GM21786 (cell line): ENCODE measurements around the gene TBX19.

Source experiments
- ATAC-seq: cut with Tn5 transposase; IDR thresholded peaks from one replicate; pipeline ENCODE4 v1.9.1; 2021; ENCODE audit not compliant: unreplicated experiment

The TBX19 gene

GRCh38 chr1:168319691-168320090 lies 39.0 kb downstream of the TBX19 start:
- ATAC-seq, result no peak

GRCh38 chr1:168320149-168320548 lies 39.5 kb downstream of the TBX19 start:
- ATAC-seq, result no peak

GRCh38 chr1:168320800-168321450 lies 40.2 kb downstream of the TBX19 start:
- ATAC-seq, result no peak

- ATAC-seq, result no peak
Measured at GRCh38 chr1:168321945-168322344, 41.3 kb downstream of the TBX19 start.

- ATAC-seq, result no peak
Measured at GRCh38 chr1:168324745-168325425, 44.2 kb downstream of the TBX19 start.

GRCh38 chr1:168328731-168329364 lies 48.2 kb downstream of the TBX19 start:
- no peak for ATAC-seq

GRCh38 chr1:168330285-168330684 lies 49.6 kb downstream of the TBX19 start:
- no peak for ATAC-seq

- ATAC-seq, result no peak
Measured at GRCh38 chr1:168331569-168331968, 50.9 kb downstream of the TBX19 start.

- ATAC-seq, result no peak
Measured at GRCh38 chr1:168333562-168334276, 53.0 kb downstream of the TBX19 start.

GRCh38 chr1:168335500-168335899 lies 54.8 kb downstream of the TBX19 start:
- no peak for ATAC-seq

GRCh38 chr1:168338589-168339503 lies 58.2 kb downstream of the TBX19 start:
- ATAC-seq, result no peak

- no peak for ATAC-seq
Measured at GRCh38 chr1:168340781-168341482, 60.3 kb downstream of the TBX19 start.

- no peak for ATAC-seq
Measured at GRCh38 chr1:168341483-168341975, 60.9 kb downstream of the TBX19 start.

- ATAC-seq, result peak; percentile 78
Measured at GRCh38 chr1:168342572-168343280, 62.0 kb downstream of the TBX19 start.

GRCh38 chr1:168343566-168343965 lies 62.9 kb downstream of the TBX19 start:
- no peak for ATAC-seq

- no peak for ATAC-seq
Measured at GRCh38 chr1:168344517-168344916, 63.8 kb downstream of the TBX19 start.

- ATAC-seq, result no peak
Measured at GRCh38 chr1:168345939-168346338, 65.3 kb downstream of the TBX19 start.

GRCh38 chr1:168347630-168348029 lies 67.0 kb downstream of the TBX19 start:
- ATAC-seq, result no peak

GRCh38 chr1:168348146-168348709 lies 67.6 kb downstream of the TBX19 start:
- ATAC-seq, result no peak
